Left colon (tissue), 2 donors: ENCODE measurements around the gene EIF3A. TPM values are rescaled to one million over a fixed set of nuclear protein-coding genes. Genes with fewer than 3 reads are reported as not detected.
"Not testable (repeated sequence)": the region's sequence is repeated elsewhere in the genome, so short reads cannot be mapped to it uniquely, and the experiment has no call there.

Experiments
- ATAC-seq: fragments of 200-7000 bp; cut with Tn5 transposase; one replicate; pipeline ENCODE4 v1.9.1; 2020; ENCODE audit warnings: mild to moderate bottlenecking, moderate library complexity
- DNase-seq, 2 donors: peaks; one replicate each; pipeline ENCODE4 v3.0.0-alpha.2; 2020
- intact Hi-C, 2 donors: fragments of 100-400 bp; cut with DNase I in 1 of 2; cut with micrococcal nuclease in 1 of 2; formaldehyde crosslinking; loops; one replicate each; pipeline versions ENCODE4 v1.11.2 to v1.14.0; 2022; cut with DNase I, micrococcal nuclease
- long read RNA-seq: library from polyadenylated mRNA; unstranded; transcript quantifications from one replicate; pipeline ENCODE4 v2.0.0, GENCODE V29; 2021
- total RNA-seq, 2 donors: library from RNA; stranded (reverse); fragmentation: NEBNext Ultra II Directional; extraction: Animal tissue kit (Norgen Biotek cat#: 25700); gene quantifications; one replicate each; pipeline ENCODE4 v1.2.1, GENCODE V29; 2021
- donor health status: DM: no; HTN: no; CAD: no.
- donor health status: DM: yes; HTN: yes; CAD: no.

The EIF3A gene, protein sequence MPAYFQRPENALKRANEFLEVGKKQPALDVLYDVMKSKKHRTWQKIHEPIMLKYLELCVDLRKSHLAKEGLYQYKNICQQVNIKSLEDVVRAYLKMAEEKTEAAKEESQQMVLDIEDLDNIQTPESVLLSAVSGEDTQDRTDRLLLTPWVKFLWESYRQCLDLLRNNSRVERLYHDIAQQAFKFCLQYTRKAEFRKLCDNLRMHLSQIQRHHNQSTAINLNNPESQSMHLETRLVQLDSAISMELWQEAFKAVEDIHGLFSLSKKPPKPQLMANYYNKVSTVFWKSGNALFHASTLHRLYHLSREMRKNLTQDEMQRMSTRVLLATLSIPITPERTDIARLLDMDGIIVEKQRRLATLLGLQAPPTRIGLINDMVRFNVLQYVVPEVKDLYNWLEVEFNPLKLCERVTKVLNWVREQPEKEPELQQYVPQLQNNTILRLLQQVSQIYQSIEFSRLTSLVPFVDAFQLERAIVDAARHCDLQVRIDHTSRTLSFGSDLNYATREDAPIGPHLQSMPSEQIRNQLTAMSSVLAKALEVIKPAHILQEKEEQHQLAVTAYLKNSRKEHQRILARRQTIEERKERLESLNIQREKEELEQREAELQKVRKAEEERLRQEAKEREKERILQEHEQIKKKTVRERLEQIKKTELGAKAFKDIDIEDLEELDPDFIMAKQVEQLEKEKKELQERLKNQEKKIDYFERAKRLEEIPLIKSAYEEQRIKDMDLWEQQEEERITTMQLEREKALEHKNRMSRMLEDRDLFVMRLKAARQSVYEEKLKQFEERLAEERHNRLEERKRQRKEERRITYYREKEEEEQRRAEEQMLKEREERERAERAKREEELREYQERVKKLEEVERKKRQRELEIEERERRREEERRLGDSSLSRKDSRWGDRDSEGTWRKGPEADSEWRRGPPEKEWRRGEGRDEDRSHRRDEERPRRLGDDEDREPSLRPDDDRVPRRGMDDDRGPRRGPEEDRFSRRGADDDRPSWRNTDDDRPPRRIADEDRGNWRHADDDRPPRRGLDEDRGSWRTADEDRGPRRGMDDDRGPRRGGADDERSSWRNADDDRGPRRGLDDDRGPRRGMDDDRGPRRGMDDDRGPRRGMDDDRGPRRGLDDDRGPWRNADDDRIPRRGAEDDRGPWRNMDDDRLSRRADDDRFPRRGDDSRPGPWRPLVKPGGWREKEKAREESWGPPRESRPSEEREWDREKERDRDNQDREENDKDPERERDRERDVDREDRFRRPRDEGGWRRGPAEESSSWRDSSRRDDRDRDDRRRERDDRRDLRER (N-terminal part only)
- 100 to 1,000 TPM in 1 of 2 donors, 10 to 100 TPM in 1; 98.2 to 119 TPM for total RNA-seq
- long read RNA-seq, full-length matches to known transcripts: 41 of 306 reads
- long read RNA-seq, partial matches to known transcripts: 255 of 306 reads
- long read RNA-seq, other reads (novel, unspliced or antisense): 10 of 306 reads

DNA sequence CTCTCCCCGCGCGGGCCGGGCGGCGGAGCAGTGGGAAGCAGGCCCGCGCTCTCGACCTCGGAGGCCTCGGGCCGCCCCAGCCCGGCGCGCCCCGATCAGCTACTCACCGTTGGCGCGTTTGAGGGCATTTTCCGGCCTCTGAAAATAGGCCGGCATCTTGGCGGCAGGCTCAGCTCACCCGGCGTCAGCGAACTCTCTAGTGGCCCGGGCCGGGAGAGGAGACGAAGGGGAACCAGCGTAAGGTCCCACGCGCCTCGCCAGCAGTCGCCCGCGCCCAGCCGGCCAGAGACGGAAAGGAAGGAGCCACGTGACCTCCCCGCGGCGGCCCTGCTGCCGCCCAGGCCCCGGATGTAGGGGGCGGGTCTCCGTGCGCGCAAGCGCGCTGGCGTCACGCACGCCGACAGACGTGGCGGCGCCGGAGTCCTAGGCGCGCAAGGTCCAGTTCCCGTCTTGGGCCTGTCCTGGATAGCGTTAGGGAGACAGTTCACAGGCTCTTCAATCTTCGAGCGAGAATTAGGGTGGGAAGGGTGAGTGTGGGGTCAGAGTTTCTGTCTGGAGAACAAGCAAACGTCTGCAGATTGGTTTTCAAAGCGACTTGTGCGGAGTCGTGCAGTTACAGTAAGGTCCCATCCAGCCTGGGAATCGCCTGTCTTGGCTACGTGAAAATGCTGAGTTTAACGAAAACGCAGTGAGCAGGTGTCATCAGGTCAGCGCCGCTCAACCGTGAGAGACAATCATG, at the start of gene EIF3A:
Gene EIF3A, minus strand, starts transcription at position 297 of the 739 bp plus-strand sequence. Its CDS starts 141 bp downstream, at position 156.
- ATAC-seq (peak; percentile 90), DNase-seq (peak; percentile 88 to 93)
- intact Hi-C loops: no loop called here

DNA sequence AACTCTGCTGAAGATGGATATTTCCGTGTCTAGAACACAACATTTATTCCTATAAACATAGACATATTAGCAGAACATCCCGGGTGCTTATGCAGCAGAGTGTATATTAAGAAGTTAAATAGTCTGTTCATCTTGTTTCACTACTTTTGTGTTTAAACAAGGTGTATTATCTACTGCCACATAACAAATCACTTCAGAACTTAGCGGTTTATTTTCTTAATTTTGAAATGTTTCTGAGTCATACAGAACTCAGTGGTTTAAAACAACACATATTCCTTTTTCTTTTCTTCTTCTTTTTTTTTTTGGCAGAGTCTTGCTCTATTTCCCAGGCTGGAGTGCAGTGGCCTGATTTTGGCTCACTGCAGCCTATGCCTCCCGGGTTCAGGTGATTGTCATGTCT, 49.1 kb upstream of the EIF3A start:
- ATAC-seq (no peak), DNase-seq (no peak)
- intact Hi-C loops: loop anchor here in 1 of 2 donors (2.0 kb wide), 1 partner anchor 57 kb away; no protein-coding TSS in a partner anchor

GRCh38 chr10:119125942-119126341, 45.3 kb upstream of the EIF3A start:
- DNase-seq: no peak
- ATAC-seq: no peak
- intact Hi-C loops: no loop called here

DNA sequence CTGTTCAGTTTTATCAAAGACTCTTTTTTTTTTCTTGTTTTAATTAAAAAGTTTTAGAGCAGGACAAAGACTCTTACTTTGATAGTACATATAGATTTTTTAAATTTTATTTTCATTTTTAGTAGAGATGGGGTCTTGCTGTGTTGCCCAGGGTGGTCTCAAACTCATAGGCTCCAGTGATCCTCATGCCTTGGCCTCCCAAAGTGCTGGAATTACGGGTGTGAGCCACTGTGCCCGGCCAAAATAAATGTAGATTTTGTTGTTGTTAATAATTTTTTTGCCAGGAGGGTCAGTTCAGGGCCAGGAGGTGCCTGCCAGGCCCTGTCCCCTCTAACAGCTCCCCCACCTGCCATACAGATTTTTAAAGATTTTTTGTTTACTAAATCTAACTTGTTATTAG, 40.3 kb upstream of the EIF3A start:
- no peak for ATAC-seq
- intact Hi-C loops: no loop called here

DNA sequence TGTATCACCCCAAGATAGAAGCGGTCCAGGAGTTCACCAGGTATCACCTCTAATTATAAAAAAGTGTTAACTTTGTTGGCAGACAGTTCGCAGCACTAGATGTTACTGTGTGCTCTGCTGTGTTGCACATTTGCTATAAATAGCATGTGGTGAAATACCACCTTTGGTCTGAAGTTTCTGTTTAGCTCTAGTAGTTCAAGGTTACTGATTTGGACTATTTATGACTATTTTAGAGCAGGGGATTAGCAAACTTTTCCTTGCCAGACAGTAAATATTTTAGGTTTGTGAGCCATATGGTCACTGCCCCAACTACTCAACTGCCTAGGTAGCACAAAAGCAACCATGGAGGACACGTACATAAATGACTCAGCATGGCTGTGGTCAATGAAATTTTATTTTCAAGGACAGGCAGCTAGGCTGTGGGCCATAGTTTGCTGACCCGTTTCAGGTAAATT, 39.8 kb upstream of the EIF3A start:
- ATAC-seq (peak; percentile 34), DNase-seq (no peak)
- intact Hi-C loops: no loop called here

More for the DNA sequence above, 40.3 kb upstream of the EIF3A start:
- DNase-seq: no peak

GRCh38 chr10:119119400-119119799, 38.8 kb upstream of the EIF3A start:
- ATAC-seq (no peak), DNase-seq (no peak)
- intact Hi-C loops: no loop called here

- intact Hi-C loops: no loop called here
- ATAC-seq (no peak), DNase-seq (no peak)
Measured at GRCh38 chr10:119118231-119118630, 37.6 kb upstream of the EIF3A start.

- intact Hi-C loops: no loop called here
- DNase-seq: no peak
- ATAC-seq: no peak
Measured at GRCh38 chr10:119116326-119116951, 35.8 kb upstream of the EIF3A start.

GRCh38 chr10:119115926-119116325, 35.3 kb upstream of the EIF3A start:
- ATAC-seq: no peak
- intact Hi-C loops: no loop called here
- no peak for DNase-seq

GRCh38 chr10:119113751-119114732, 33.4 kb upstream of the EIF3A start:
- ATAC-seq: peak; percentile 64
- no peak for DNase-seq

DNA sequence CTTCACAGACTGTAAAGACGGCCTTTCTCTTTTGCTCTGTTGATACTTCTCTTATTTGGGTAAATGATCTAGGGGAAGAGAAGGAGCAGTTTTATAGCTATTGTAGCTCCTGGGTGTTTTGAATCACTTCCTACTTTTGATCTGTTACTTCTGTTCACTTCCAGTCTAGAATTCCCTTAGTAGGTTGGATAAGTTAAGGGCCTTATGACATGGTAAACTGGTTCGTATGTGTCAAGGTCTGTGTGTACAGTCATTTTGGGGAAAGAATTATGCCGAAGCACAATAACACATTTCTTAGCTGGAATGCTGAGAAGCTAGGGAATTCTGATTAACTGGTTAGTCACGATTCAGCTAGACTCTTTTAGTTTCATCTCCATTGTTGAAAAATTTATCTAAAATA, 31.4 kb upstream of the EIF3A start:
- DNase-seq: no peak
- no peak for ATAC-seq
- intact Hi-C loops: no loop called here

More at GRCh38 chr10:119113751-119114732, 33.4 kb upstream of the EIF3A start:
- intact Hi-C loops: no loop called here

GRCh38 chr10:119107771-119108170, 27.2 kb upstream of the EIF3A start:
- ATAC-seq, intact Hi-C loops, DNase-seq: not testable (repeated sequence)

DNA sequence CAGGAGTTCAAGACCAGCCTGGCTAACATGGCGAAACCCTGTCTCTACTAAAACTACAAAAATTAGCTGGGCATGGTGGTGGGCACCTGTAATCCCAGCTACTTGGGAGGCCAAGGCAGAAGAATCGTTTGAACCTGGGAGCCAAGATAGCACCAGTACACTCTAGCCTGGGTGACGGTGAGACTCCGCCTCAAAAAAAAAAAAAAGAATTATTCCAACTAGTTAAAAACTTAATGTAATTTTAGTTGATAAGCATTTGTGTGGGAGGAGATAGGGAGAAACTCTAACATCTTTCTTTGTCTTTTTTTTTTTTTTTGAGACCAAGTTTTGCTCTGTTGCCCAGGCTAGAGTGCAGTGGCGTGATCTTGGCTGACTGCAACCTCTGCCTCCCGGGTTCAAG, 26.5 kb upstream of the EIF3A start:
- ATAC-seq, intact Hi-C loops: not testable (repeated sequence)

DNA sequence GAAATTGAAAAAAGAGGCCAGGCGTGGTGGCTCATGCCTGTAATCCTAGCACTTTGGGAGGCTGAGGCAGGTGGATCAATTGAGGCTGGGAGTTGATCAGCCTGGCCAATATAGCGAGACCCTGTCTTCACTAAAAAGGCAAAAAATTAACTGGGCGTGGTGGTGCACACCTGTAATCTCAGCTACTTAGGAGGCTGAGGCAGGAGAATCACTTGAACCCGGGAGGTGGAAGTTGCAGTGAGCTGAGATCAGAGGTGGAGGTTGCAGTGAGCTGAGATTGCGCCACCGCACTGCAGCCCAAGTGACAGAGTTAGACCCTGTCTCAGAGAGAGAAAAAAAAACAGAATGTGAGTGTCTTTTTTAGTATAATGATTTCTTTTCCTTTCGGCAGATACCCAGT, 25.3 kb upstream of the EIF3A start:
- ATAC-seq, intact Hi-C loops, DNase-seq: not testable (repeated sequence)

More for the DNA sequence above, 26.5 kb upstream of the EIF3A start:
- DNase-seq: not testable (repeated sequence)

- intact Hi-C loops: no loop called here
- peak in 1 of 2 donors; percentile 17 for DNase-seq
- no peak for ATAC-seq
Measured at GRCh38 chr10:119105155-119105554, 24.5 kb upstream of the EIF3A start.

- intact Hi-C loops: no loop called here
- DNase-seq: peak; percentile 42 to 44
- peak; percentile 1 for ATAC-seq
Measured at GRCh38 chr10:119104654-119105015, 24.0 kb upstream of the EIF3A start.
